ENCODE measurements around the gene BTBD9.

Gene BTBD9

GRCh38 chr6:38209371-38210260, 430.1 kb downstream of the BTBD9 start:
- FAIRE-seq (no peak), DNase-seq (ENCODE audit: low spot score) (no peak)

- FAIRE-seq (no peak), DNase-seq (ENCODE audit: low spot score) (no peak)
These were observed 431.7 kb downstream of the BTBD9 start for GRCh38 chr6:38208028-38208427.

GRCh38 chr6:38207375-38207774, 432.4 kb downstream of the BTBD9 start:
- no peak for DNase-seq (ENCODE audit: low spot score)
- no peak for FAIRE-seq

- DNase-seq (ENCODE audit: low spot score), result no peak
- no peak for FAIRE-seq
These were observed 441.5 kb downstream of the BTBD9 start for GRCh38 chr6:38198219-38198618.

- FAIRE-seq, result no peak
- DNase-seq (ENCODE audit: low spot score), result no peak
These were observed 444.6 kb downstream of the BTBD9 start for GRCh38 chr6:38195113-38195635.

- FAIRE-seq (no peak), DNase-seq (ENCODE audit: low spot score) (no peak)
These were observed 445.1 kb downstream of the BTBD9 start for GRCh38 chr6:38194589-38194988.

GRCh38 chr6:38194282-38194572, 445.5 kb downstream of the BTBD9 start:
- FAIRE-seq (no peak), DNase-seq (ENCODE audit: low spot score) (no peak)

GRCh38 chr6:38193481-38194281, 446.0 kb downstream of the BTBD9 start:
- DNase-seq (ENCODE audit: low spot score) (no peak), FAIRE-seq (no peak)

- FAIRE-seq, result no peak
- DNase-seq (ENCODE audit: low spot score), result no peak
These were observed 446.7 kb downstream of the BTBD9 start for GRCh38 chr6:38193051-38193450.

GRCh38 chr6:38192487-38192886, 447.2 kb downstream of the BTBD9 start:
- FAIRE-seq (no peak), DNase-seq (ENCODE audit: low spot score) (no peak)

GRCh38 chr6:38192011-38192410, 447.7 kb downstream of the BTBD9 start:
- FAIRE-seq, result no peak
- no peak for DNase-seq (ENCODE audit: low spot score)

GRCh38 chr6:38191418-38191817, 448.3 kb downstream of the BTBD9 start:
- FAIRE-seq (no peak), DNase-seq (ENCODE audit: low spot score) (no peak)

GRCh38 chr6:38188677-38189335, 450.9 kb downstream of the BTBD9 start:
- no peak for DNase-seq (ENCODE audit: low spot score)
- FAIRE-seq, result no peak

GRCh38 chr6:38187811-38188590, 451.7 kb downstream of the BTBD9 start:
- DNase-seq (ENCODE audit: low spot score) (no peak), FAIRE-seq (no peak)

GRCh38 chr6:38187325-38187724, 452.4 kb downstream of the BTBD9 start:
- no peak for FAIRE-seq

GRCh38 chr6:38185752-38186151, 454.0 kb downstream of the BTBD9 start:
- no peak for DNase-seq (ENCODE audit: low spot score)
- FAIRE-seq, result no peak

More at GRCh38 chr6:38187325-38187724, 452.4 kb downstream of the BTBD9 start:
- DNase-seq (ENCODE audit: low spot score), result no peak

- FAIRE-seq (no peak), DNase-seq (ENCODE audit: low spot score) (no peak)
These were observed 454.5 kb downstream of the BTBD9 start for GRCh38 chr6:38185244-38185643.

- no peak for FAIRE-seq
- no peak for DNase-seq (ENCODE audit: low spot score)
These were observed 455.1 kb downstream of the BTBD9 start for GRCh38 chr6:38184585-38185080.

- FAIRE-seq, result no peak
- DNase-seq (ENCODE audit: low spot score), result no peak
These were observed 455.7 kb downstream of the BTBD9 start for GRCh38 chr6:38183856-38184584.

- no peak for FAIRE-seq
- no peak for DNase-seq (ENCODE audit: low spot score)
These were observed 457.3 kb downstream of the BTBD9 start for GRCh38 chr6:38182426-38182825.

Data from urothelium cell line (cell line).